HepG2 (cell line): Measurements from ENCODE around the gene ASPRV1. TPM values are rescaled to one million over a fixed set of nuclear protein-coding genes. Genes with fewer than 3 reads are reported as not detected.

Source experiments
- ETS1 ChIP-seq: sonication (generic); formaldehyde crosslinking; IDR thresholded peaks from 2 replicates; pipeline ENCODE4 v1.4.0; 2020; ENCODE audit warnings: missing genetic modification reagents
- HNRNPH1 ChIP-seq: fragments of 200-400 bp; formaldehyde crosslinking; optimal IDR thresholded peaks from 2 replicates; pipeline ENCODE3; 2017; ENCODE audit warnings: mild to moderate bottlenecking, low read depth, low read length
- PBX2 ChIP-seq: IDR thresholded peaks from 2 replicates; pipeline ENCODE4 v1.6.1; 2016; ENCODE audit warnings: control low read depth
- PRDM15 ChIP-seq: sonication (generic); formaldehyde crosslinking; IDR thresholded peaks from 2 replicates; pipeline ENCODE4 v1.4.0; 2020; ENCODE audit warnings: missing genetic modification reagents
- PREB ChIP-seq: sonication (generic); formaldehyde crosslinking; IDR thresholded peaks from 2 replicates; pipeline ENCODE4 v1.4.0; 2020; ENCODE audit warnings: missing genetic modification reagents
- U2AF1 ChIP-seq: fragments of 200-400 bp; formaldehyde crosslinking; optimal IDR thresholded peaks from 2 replicates; pipeline ENCODE3; 2017; ENCODE audit warnings: mild to moderate bottlenecking, low read depth, low read length
- YEATS4 ChIP-seq: sonication (generic); formaldehyde crosslinking; IDR thresholded peaks from 2 replicates; pipeline ENCODE4 v1.4.0; 2020; ENCODE audit warnings: missing genetic modification reagents, borderline replicate concordance
- ZBTB21 ChIP-seq: sonication (generic); formaldehyde crosslinking; IDR thresholded peaks from 2 replicates; pipeline ENCODE4 v1.4.0; 2020; ENCODE audit warnings: missing genetic modification reagents
- ZKSCAN1 ChIP-seq: fragments of 150-350 bp; IDR thresholded peaks from 2 replicates; pipeline ENCODE4 v1.6.1; 2014; ENCODE audit warnings: low read length
- ZNF264 ChIP-seq: sonication (generic); formaldehyde crosslinking; IDR thresholded peaks from 2 replicates; pipeline ENCODE4 v1.4.0; 2020; ENCODE audit warnings: missing genetic modification reagents
- ZNF318 ChIP-seq: sonication (generic); formaldehyde crosslinking; IDR thresholded peaks from 2 replicates; pipeline ENCODE4 v1.4.0; 2020; ENCODE audit warnings: mild to moderate bottlenecking, missing genetic modification reagents
- ZNF644 ChIP-seq: IDR thresholded peaks from 2 replicates; pipeline ENCODE4 v1.6.1; 2016; ENCODE audit warnings: low read depth
- polyA plus RNA-seq, 8 experiments: library from polyadenylated mRNA; depleted of rRNA in 3 of 8; stranded (reverse) in 7 of 8; unstranded in 1 of 8; fragments of >200 nt; fragmentation: Illumina TruSeq in 4 of 8; extraction: Trizol in 4 of 8; gene quantifications; 2 replicates each; pipeline versions ENCODE4 v1.2.1 to v1.2.3, GENCODE V29; 2011 to 2016; ENCODE audit warnings: low read depth in 4 of 8, missing spikeins in 1 of 8, mixed read lengths in 1 of 8; ENCODE audit not compliant: insufficient read depth in 1 of 8
- total RNA-seq, 5 experiments: library from RNA; depleted of rRNA; stranded (reverse); fragments of >200 nt; fragmentation: Illumina TruSeq; extraction: Trizol; gene quantifications; 2 replicates each; pipeline ENCODE4 v1.2.3, GENCODE V29; 2016; ENCODE audit warnings: low read depth in 1 of 5

ASPRV1 gene
- total and polyA plus RNA-seq, 2 of the 13 experiments (the other 11 are each of a cell fraction or from before 2014, with no cell fraction given) = 0.40 to 0.48 TPM

- TF ChIP-seq PBX2 (CRISPR knock-in tag) (no peak), PRDM15 (no peak), YEATS4 (no peak), ETS1 (CRISPR knock-in tag) (no peak), ZNF264 (CRISPR knock-in tag) (no peak), ZNF644 (CRISPR knock-in tag) (no peak), ZKSCAN1 (no peak), PREB (no peak), ZNF318 (CRISPR knock-in tag) (no peak), U2AF1 (no peak), HNRNPH1 (no peak), ZBTB21 (no peak)
Measured at GRCh38 chr2:69948032-69948962, 13.1 kb downstream of the ASPRV1 start (continued).
